ENCODE results near the gene PRH1.

The PRH1 gene

GRCh38 chr12:10884086-10884725 lies at the start of gene PRH1:
TSS of gene PRH1 (minus strand) at chr12:10884255. CDS start at chr12:10884217, 38 bp downstream.
- no peak for DNase-seq (ENCODE audit: low read depth in 1 of 2, low spot score in 1 of 2)

- no peak for DNase-seq (ENCODE audit: low read depth in 1 of 2, low spot score in 1 of 2)
These were observed 44.8 kb upstream of the PRH1 start, which contains the start of gene PRH2 for GRCh38 chr12:10928746-10929286. TSS of gene PRH2 (plus strand) at chr12:10929236. CDS start at chr12:10929274, 38 bp downstream.

GRCh38 chr12:10926269-10926668 lies 42.2 kb upstream of the PRH1 start:
- no peak for DNase-seq (ENCODE audit: low read depth in 1 of 2, low spot score in 1 of 2)

- DNase-seq (ENCODE audit: low read depth in 1 of 2, low spot score in 1 of 2) = no peak
These were observed 35.8 kb upstream of the PRH1 start for GRCh38 chr12:10919809-10920208.

GRCh38 chr12:10910380-10910779 lies 26.3 kb upstream of the PRH1 start:
- no peak for DNase-seq (ENCODE audit: low read depth in 1 of 2, low spot score in 1 of 2)

- no peak for DNase-seq (ENCODE audit: low read depth in 1 of 2, low spot score in 1 of 2)
These were observed 25.4 kb upstream of the PRH1 start, which contains the start of gene TAS2R13 for GRCh38 chr12:10909462-10909861. TSS of gene TAS2R13 (minus strand) at chr12:10909562. CDS start at chr12:10909298, 264 bp downstream.

GRCh38 chr12:10904686-10905085 lies 20.6 kb upstream of the PRH1 start:
- DNase-seq (ENCODE audit: low read depth in 1 of 2, low spot score in 1 of 2) = no peak

- DNase-seq (ENCODE audit: low read depth in 1 of 2, low spot score in 1 of 2) = no peak
These were observed 17.4 kb upstream of the PRH1 start for GRCh38 chr12:10901427-10901826.

GRCh38 chr12:10900972-10901371 lies 16.9 kb upstream of the PRH1 start:
- no peak for DNase-seq (ENCODE audit: low read depth in 1 of 2, low spot score in 1 of 2)

GRCh38 chr12:10900530-10900929 lies 16.5 kb upstream of the PRH1 start:
- no peak for DNase-seq (ENCODE audit: low read depth in 1 of 2, low spot score in 1 of 2)

GRCh38 chr12:10896854-10897253 lies 12.8 kb upstream of the PRH1 start:
- DNase-seq (ENCODE audit: low read depth in 1 of 2, low spot score in 1 of 2) = no peak

GRCh38 chr12:10891937-10892336 lies 7.9 kb upstream of the PRH1 start:
- no peak for DNase-seq (ENCODE audit: low read depth in 1 of 2, low spot score in 1 of 2)

- no peak for DNase-seq (ENCODE audit: low read depth in 1 of 2, low spot score in 1 of 2)
These were observed 5.2 kb upstream of the PRH1 start for GRCh38 chr12:10889226-10889625.

GRCh38 chr12:10873378-10873777 lies 10.7 kb downstream of the PRH1 start:
- DNase-seq (ENCODE audit: low read depth in 1 of 2, low spot score in 1 of 2) = no peak

GRCh38 chr12:10867381-10867780 lies 16.7 kb downstream of the PRH1 start:
- no peak for DNase-seq (ENCODE audit: low read depth in 1 of 2, low spot score in 1 of 2)

GRCh38 chr12:10863512-10864218 lies 20.4 kb downstream of the PRH1 start:
- DNase-seq (ENCODE audit: low read depth in 1 of 2, low spot score in 1 of 2) = no peak

GRCh38 chr12:10861366-10861765 lies 22.7 kb downstream of the PRH1 start:
- no peak for DNase-seq (ENCODE audit: low read depth in 1 of 2, low spot score in 1 of 2)

GRCh38 chr12:10855807-10856206 lies 28.2 kb downstream of the PRH1 start:
- no peak for DNase-seq (ENCODE audit: low read depth in 1 of 2, low spot score in 1 of 2)

- DNase-seq (ENCODE audit: low read depth in 1 of 2, low spot score in 1 of 2) = no peak
These were observed 30.3 kb downstream of the PRH1 start for GRCh38 chr12:10853776-10854175.

GRCh38 chr12:10851243-10851858 lies 32.7 kb downstream of the PRH1 start:
- DNase-seq (ENCODE audit: low read depth in 1 of 2, low spot score in 1 of 2) = no peak

- DNase-seq (ENCODE audit: low read depth in 1 of 2, low spot score in 1 of 2) = no peak
These were observed 34.6 kb downstream of the PRH1 start, which contains the start of gene PRR4 for GRCh38 chr12:10849425-10849878. TSS of gene PRR4 (minus strand) at chr12:10849475. CDS start at chr12:10849437, 38 bp downstream.

- DNase-seq (ENCODE audit: low read depth in 1 of 2, low spot score in 1 of 2) = no peak
These were observed 36.3 kb downstream of the PRH1 start for GRCh38 chr12:10847744-10848143.
